HepG2 (cell line): ENCODE results near the gene TMEM200B. TPM values are rescaled to one million over a fixed set of nuclear protein-coding genes. Genes with fewer than 3 reads are reported as not detected.

Experiments used
- ARID5B ChIP-seq: IDR thresholded peaks from 2 replicates; pipeline ENCODE4 v1.4.0; 2020; ENCODE audit warnings: mild to moderate bottlenecking, missing genetic modification reagents
- CC2D1A ChIP-seq: sonication (generic); formaldehyde crosslinking; IDR thresholded peaks from 2 replicates; pipeline ENCODE4 v1.8.1; 2023; ENCODE audit warnings: mild to moderate bottlenecking, missing genetic modification reagents
- ELF3 ChIP-seq: IDR thresholded peaks from 2 replicates; pipeline ENCODE4 v1.6.1; 2016; ENCODE audit warnings: missing genetic modification reagents, missing compliant biosample characterization
- ELF4 ChIP-seq: sonication (generic); formaldehyde crosslinking; IDR thresholded peaks from 2 replicates; pipeline ENCODE4 v1.5.0; 2020; ENCODE audit warnings: missing genetic modification reagents, mild to moderate bottlenecking, moderate library complexity, borderline replicate concordance
- ERF ChIP-seq: IDR thresholded peaks from 2 replicates; pipeline ENCODE4 v1.6.1; 2018; ENCODE audit warnings: missing biosample characterization, missing genetic modification reagents
- FOXA1 ChIP-seq, 2 experiments: fragments of 450-650 bp in 1 of 2; sonication (generic) in 1 of 2; formaldehyde crosslinking in 1 of 2; IDR thresholded peaks; 2 replicates each; pipeline versions ENCODE4 v1.4.0 to v1.6.1; 2016 to 2020; ENCODE audit warnings: missing genetic modification reagents in 1 of 2
- HOMEZ ChIP-seq: IDR thresholded peaks from 2 replicates; pipeline ENCODE4 v1.6.1; 2016; ENCODE audit warnings: low read depth
- KLF16 ChIP-seq, 2 experiments: sonication (generic) in 1 of 2; formaldehyde crosslinking in 1 of 2; IDR thresholded peaks; 2 replicates each; pipeline versions ENCODE4 v1.6.1 to v1.8.0; 2016 to 2023; ENCODE audit warnings: missing genetic modification reagents in 2 of 2, missing compliant biosample characterization in 1 of 2
- LCORL ChIP-seq, 2 experiments: fragments of 450-650 bp in 1 of 2; sonication (generic) in 1 of 2; formaldehyde crosslinking in 1 of 2; IDR thresholded peaks; 2 replicates each; pipeline versions ENCODE4 v1.5.0 to v1.6.1; 2017 to 2020; ENCODE audit warnings: antibody characterized with exemption in 1 of 2, missing genetic modification reagents in 1 of 2
- MAF1 ChIP-seq: sonication (generic); formaldehyde crosslinking; IDR thresholded peaks from 2 replicates; pipeline ENCODE4 v1.5.0; 2020; ENCODE audit warnings: missing genetic modification reagents, borderline replicate concordance
- NR2C2 ChIP-seq: sonication (generic); formaldehyde crosslinking; IDR thresholded peaks from 2 replicates; pipeline ENCODE4 v1.4.0; 2020; ENCODE audit warnings: missing genetic modification reagents, mild to moderate bottlenecking, moderate library complexity, borderline replicate concordance
- PATZ1 ChIP-seq: sonication (generic); formaldehyde crosslinking; IDR thresholded peaks from 2 replicates; pipeline ENCODE4 v1.4.0; 2020; ENCODE audit warnings: missing genetic modification reagents
- PAXIP1 ChIP-seq: sonication (generic); formaldehyde crosslinking; conservative IDR thresholded peaks from 2 replicates; pipeline ENCODE4 v1.4.0; 2020; ENCODE audit warnings: mild to moderate bottlenecking, missing genetic modification reagents, moderate library complexity
- POLR2G ChIP-seq: fragments of 200-400 bp; formaldehyde crosslinking; IDR thresholded peaks from 2 replicates; pipeline ENCODE4 v1.6.1; 2018; ENCODE audit warnings: mild to moderate bottlenecking, low read depth, low read length, moderate library complexity
- RORA ChIP-seq: sonication (generic); formaldehyde crosslinking; IDR thresholded peaks from 2 replicates; pipeline ENCODE4 v1.5.0; 2020; ENCODE audit warnings: mild to moderate bottlenecking, missing genetic modification reagents, moderate library complexity
- SAP130 ChIP-seq: IDR thresholded peaks from 2 replicates; pipeline ENCODE4 v1.6.1; 2016; ENCODE audit warnings: low read depth
- TGIF2 ChIP-seq: IDR thresholded peaks from 2 replicates; pipeline ENCODE4 v1.6.1; 2016; ENCODE audit warnings: control low read depth, missing compliant biosample characterization
- ZBTB7B ChIP-seq: sonication (generic); formaldehyde crosslinking; IDR thresholded peaks from 2 replicates; pipeline ENCODE4 v1.4.0; 2020; ENCODE audit warnings: missing genetic modification reagents
- polyA plus RNA-seq, 8 experiments: library from polyadenylated mRNA; depleted of rRNA in 3 of 8; stranded (reverse) in 7 of 8; unstranded in 1 of 8; fragments of >200 nt; fragmentation: Illumina TruSeq in 4 of 8; extraction: Trizol in 4 of 8; gene quantifications; 2 replicates each; pipeline versions ENCODE4 v1.2.1 to v1.2.3, GENCODE V29; 2011 to 2016; ENCODE audit warnings: low read depth in 4 of 8, missing spikeins in 1 of 8, mixed read lengths in 1 of 8; ENCODE audit not compliant: insufficient read depth in 1 of 8
- total RNA-seq, 5 experiments: library from RNA; depleted of rRNA; stranded (reverse); fragments of >200 nt; fragmentation: Illumina TruSeq; extraction: Trizol; gene quantifications; 2 replicates each; pipeline ENCODE4 v1.2.3, GENCODE V29; 2016; ENCODE audit warnings: low read depth in 1 of 5

TMEM200B gene
- total and polyA plus RNA-seq, 2 of the 13 experiments (the other 11 are each of a cell fraction or from before 2014, with no cell fraction given) = 1.1 to 1.4 TPM

GRCh38 chr1:29145739-29146437 is 22.2 kb upstream of the TMEM200B start (continued):
- TF ChIP-seq PAXIP1 (CRISPR knock-in tag) (peak; percentile 87), PATZ1 (CRISPR knock-in tag) (peak; percentile 63), SAP130 (CRISPR knock-in tag) (peak; percentile 73), HOMEZ (CRISPR knock-in tag) (peak; percentile 72), ERF (CRISPR knock-in tag) (peak; percentile 39; the same call in 1 of the 2 replicates), CC2D1A (no peak), NR2C2 (CRISPR knock-in tag) (peak; percentile 58; the same call in 1 of the 2 replicates), TGIF2 (peak; percentile 35; the same call in 1 of the 2 replicates), LCORL (IDR thresholded peaks at IDR 0.05) (0 out of 2 replicates have a peak, but pooled peaks have one; percentile 36), LCORL (CRISPR knock-in tag; IDR thresholded peaks at IDR 0.05) (peak; percentile 81; the same call in 1 of the 2 replicates), KLF16 (CRISPR knock-in tag; IDR thresholded peaks at IDR 0.05) (peak in 1 of 2 experiments; percentile 18; a peak in 1 of 4 replicates), ELF3 (peak; percentile 92), MAF1 (CRISPR knock-in tag) (no peak), ELF4 (no peak), RORA (no peak), ZBTB7B (CRISPR knock-in tag) (peak; percentile 61; the same call in 1 of the 2 replicates), FOXA1 (IDR thresholded peaks at IDR 0.05) (no peak), FOXA1 (CRISPR knock-in tag; IDR thresholded peaks at IDR 0.05) (peak; percentile 47), POLR2G (peak; percentile 60; the same call in 1 of the 2 replicates), ARID5B (CRISPR knock-in tag) (peak; percentile 70)
